HPDE6-E6E7 (cell line): ENCODE data around the gene PLEKHG3.
"Not testable (repeated sequence)": the region's sequence is repeated elsewhere in the genome, so short reads cannot be mapped to it uniquely, and the experiment has no call there.

Experiments
- DNase-seq: peaks from one replicate; pipeline ENCODE4 v3.0.0; 2011; ENCODE audit warnings: missing footprints; ENCODE audit errors: extremely low spot score

PLEKHG3 gene

DNA sequence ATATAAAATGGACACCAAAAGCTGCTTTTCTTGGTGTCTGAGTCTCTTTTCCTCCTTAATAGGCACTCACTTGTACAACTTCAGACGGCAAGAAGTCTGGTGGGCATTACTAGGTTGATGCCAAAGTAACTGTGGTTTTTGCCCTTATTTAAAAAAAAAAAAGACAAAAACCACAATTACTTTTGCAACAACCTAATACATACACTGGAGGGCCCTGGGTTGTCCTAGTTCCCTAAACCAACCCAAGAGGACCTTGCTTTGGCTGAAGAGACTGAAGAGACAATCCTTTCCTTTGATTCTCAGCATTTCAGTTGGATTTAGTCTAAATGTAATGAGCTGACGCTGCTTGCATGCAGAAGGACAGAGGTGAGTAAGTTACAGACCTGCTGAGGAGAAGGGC, 16.2 kb upstream of the PLEKHG3 start:
- no peak for DNase-seq

DNA sequence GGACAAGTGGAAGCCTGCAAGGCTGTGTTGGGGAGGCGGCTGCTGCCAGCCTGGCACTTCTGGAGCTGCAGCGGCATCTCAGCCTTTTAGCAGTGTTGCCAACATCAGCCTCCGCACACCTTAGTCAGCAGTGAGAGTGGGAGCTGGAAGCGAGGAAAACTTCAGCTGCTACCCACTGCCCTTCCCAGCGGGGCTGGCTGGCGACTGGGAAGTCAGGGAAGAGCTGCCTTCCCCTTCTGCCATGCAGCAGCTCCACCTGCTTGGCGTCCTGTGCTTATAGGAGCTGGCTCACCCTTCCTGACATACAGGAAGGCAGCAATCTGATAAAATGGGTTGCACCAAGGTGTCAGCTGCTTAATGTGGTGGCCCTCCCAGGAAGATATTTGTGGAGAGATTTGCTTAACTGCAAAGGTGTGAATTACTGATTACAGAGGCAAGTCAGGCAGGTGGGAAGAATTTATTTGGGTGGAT, 15.4 kb upstream of the PLEKHG3 start:
- DNase-seq = no peak

DNA sequence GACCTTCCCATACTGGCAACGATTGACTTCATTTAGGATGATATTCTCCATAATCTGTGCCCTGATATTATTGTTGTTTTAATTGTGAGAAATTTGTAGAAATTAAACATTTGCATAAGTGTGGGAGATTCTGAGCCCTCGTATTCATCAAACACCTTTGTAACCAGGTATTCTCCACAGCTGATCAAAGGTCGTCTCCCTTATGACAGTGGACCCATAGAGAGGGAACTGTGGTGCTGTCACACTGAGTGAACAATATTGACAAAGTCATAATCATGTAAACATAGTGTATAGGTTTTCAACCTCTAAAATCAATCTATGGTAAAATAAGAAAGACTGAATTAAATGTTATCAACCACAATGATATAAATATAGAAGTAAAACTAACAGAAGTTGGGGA, 14.9 kb upstream of the PLEKHG3 start:
- no peak for DNase-seq

DNA sequence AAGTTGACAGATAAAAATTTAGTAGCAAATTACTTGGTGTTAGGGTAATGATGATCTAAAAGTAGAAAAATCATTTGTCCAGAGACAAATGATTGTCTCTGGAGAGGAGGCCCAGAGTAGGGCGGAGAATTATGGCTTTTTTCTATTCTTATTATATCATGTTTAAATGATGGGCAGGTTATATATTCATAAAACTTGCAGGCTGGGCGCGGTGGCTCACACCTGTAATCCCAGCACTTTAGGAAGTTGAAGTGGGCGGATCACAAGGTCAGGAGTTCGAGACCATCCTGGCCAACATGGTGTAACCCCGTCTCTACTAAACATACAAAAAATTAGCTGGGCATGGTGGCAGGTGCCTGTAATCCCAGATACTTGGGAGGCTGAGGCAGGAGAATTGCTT, 13.6 kb upstream of the PLEKHG3 start:
- DNase-seq = not testable (repeated sequence)

DNA sequence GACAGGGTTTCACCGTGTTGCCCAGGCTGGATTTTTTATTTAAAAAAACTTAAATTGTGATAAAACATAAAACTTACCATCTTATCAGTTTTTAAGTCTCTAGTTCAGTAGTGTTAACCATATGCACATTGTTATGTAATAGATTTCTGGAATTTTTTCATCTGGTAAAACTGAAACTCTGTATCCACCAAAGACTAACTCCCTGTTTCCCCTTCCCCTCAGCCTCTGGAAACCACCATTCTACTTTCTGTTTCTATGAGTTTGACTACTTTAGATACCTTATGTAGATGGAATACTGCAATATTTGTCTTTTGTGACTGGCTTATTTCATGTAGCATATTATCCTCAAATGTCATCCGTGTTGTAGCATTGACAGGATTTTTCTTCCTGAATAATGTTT, 12.8 kb upstream of the PLEKHG3 start:
- no peak for DNase-seq

DNA sequence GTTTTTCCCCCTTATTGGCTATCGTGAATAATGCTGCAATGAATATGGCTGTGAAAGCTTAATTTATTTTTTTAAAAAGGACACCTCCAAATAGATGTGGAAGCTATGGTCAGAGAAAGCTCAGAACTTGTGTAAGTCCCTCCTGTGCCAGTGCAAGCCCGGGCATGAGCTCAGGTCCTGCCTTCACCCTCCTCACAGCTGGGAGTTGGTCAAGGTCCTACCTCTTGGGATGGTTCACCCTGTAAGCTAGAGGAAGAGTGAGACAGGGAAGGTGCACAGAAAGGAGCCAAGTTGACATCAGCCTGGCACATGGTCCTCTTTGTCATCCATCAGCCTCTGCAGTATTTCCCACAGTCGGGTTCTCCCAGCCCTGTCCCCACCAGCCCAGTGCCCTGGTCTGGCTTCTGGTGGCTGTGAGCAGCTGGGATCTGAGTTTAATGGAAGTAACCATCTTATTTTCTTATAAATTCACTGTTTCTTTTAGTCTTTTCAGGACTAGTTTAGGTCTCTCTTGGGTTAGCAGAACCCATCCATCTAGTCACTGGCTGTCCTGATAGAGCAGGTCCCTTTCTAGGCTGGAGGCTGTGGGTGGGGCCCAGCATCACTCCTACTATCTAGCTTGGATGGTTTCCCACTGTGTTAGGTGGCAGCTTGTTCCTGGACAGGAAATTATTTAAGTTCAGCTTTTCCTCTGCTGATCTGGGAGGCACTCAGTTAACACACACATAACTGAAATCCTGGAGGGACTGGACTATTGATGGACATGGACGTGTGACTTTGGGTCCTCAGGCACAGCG, 11.8 kb upstream of the PLEKHG3 start:
- no peak for DNase-seq

DNA sequence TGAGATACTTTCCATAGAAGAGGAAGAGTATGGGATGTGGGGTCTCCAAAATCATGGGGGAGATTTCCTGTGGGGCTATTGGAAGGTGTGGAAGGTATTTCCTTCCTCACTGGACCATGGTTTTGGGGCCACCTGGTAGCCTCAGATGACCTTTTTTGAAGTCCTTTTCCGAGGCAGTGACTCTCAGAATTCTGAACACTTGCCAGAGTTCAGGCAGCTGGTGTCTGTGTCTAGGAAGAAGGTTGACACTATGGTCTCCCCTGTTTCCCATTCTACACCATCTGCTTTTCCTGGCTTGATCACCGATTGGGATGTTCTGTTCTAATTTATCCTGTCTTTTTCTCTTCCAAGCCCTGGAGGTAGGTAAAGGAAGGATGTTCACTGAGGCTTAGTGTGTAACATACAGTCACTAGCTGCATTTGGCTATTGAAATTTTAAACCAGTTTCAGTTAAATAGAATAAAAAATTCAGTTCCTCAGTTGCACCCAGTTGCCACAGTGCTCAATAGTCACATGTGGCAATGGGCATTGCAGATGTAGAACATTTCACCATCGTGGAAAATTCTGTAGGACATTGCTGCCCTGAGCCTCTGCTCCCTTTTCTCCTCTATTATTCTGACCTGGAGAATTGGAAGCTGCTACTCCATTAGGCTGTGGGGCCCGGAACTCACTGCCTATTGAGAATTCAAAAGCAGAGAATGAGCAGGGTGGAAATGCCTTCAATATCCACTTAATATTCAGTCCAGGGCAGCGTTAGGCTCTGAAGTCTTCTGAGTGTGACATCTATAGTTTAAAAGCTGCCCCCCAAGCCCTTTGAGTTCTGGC, 11.0 kb upstream of the PLEKHG3 start:
- no peak for DNase-seq

DNA sequence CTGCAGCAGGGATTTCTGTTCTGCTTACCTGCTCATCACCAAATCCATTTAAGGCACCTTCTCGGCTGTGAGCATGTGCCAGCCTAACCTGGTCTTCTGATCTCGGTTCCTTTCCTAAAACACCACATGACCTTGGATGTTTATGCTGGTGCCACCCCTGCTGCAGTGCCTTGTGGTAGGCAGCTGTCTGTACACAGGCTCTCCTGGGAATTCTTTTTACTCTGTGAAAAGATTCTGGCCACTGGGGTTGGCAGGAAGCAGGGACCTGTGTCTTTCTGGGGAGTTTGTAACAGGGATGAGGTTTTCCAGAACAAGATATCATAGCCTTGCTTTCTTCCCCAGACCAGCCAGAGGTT, 10.4 kb upstream of the PLEKHG3 start:
- DNase-seq = no peak

DNA sequence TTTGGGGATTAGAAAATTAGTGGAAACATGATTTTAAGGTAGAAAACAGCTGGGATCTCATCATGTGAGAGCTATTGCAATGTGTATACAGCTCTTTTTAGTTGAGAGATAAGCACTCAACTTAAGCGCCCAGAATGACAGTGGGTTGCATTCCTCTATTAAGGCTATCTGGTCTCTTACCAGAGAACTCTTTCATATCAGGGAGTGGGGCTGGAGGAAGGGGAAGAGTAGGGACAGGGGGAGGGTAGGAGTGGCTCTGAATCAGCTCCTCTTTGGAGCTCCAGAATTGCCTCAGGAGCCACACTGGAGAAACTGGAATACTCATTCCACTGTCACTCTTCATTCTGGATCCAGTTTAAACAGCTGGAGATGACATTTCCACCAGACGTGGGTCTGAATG, 9.2 kb upstream of the PLEKHG3 start:
- no peak for DNase-seq

DNA sequence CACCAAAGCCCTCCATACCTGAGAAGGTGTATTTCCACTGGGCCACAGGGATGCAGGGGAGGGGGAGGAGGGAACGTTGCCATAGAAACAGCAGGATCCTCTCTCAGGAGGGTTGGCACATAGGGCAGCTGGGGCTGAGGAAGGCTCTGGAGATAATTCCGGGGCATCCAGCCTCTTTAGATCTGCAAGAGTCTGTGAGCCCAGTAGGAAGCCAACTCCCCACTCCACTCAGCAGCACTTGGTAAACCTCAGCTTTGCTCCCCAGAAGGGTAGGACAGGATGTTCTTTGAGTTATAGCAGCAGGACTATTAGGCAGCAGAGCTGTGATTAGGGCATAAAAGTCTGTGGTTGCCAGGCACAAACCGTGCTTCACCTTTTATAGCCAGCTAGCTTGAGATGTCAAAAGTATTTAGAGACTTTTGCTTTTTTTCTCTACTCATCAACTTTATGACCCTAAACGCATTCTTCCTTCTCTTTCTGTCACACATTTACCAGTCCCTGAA, 7.8 kb upstream of the PLEKHG3 start:
- no peak for DNase-seq

DNA sequence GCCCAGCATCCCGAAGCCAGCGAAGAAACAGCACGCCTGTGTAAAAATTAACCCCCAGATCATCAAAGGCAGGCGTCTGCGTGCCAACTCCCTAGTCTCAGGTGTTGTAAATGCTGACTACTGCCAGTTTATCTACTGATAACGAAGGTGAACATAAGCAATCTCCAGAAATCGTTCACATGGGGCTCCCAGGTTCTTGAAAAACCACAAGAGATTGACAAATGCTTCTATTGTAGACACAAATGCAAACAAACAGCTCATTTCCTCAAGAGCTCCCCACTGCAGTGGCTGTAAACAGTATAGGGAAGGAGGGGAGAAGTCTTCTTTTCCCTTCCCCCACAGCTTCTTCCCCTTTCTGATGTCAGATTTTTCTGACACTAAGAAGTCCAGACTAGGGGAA, 5.3 kb upstream of the PLEKHG3 start:
- DNase-seq = no peak

DNA sequence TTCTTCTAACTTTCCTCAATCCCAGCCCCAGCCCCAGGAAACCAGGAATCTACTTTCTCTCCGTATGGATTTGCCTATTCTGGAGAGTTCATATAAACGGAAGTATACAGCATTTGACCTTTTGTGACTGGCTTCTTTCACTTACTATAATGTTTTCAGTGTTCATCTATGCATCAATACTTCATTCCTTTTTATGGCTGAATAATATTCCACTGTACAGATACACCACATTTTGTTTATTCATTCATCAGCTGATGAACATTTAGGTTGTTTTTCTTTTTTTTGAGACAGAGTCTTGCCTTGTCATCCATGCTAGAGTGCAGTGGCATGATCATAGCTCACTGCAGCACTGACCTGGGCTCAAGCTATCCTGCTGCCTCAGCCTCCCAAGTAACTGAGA, 3.9 kb upstream of the PLEKHG3 start:
- no peak for DNase-seq

DNA sequence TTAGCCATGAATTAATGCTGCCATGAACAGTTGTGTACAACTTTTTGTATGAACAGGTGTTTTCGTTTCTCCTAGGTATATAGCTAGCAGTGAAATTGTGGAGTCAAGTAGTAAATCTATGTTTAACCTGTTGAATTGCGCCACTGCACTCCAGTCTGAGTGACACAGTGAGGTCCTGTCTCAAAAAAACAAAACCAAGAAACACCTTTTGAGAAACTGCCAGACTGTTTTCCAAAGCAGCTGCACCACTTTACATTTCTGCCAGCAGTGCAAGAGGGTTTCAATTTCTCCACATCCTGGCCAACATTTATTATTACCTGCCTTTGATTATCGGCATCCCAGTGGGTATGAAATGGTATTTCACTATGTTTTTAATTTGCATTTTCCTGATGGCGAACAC, 3.3 kb upstream of the PLEKHG3 start:
- no peak for DNase-seq

DNA sequence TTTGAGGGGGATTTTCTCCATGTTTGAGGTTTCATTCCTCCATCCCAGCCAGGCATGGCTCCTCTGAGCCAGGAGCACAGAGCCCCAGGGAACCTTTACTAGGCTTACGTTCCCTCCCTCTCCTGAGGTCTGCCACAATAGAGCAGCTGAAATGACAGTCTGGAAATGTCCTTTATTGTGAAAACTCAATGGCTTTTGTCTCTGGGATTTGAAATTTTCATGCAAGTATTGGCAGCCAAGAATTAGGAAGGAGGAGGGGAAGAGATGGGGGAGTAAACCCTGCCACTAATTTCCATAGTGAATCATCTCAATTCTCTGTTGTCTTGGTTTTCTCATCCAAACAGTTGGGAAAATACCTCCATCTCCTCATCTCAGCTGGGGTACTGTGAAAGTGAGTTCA, 2.6 kb upstream of the PLEKHG3 start:
- DNase-seq = no peak

DNA sequence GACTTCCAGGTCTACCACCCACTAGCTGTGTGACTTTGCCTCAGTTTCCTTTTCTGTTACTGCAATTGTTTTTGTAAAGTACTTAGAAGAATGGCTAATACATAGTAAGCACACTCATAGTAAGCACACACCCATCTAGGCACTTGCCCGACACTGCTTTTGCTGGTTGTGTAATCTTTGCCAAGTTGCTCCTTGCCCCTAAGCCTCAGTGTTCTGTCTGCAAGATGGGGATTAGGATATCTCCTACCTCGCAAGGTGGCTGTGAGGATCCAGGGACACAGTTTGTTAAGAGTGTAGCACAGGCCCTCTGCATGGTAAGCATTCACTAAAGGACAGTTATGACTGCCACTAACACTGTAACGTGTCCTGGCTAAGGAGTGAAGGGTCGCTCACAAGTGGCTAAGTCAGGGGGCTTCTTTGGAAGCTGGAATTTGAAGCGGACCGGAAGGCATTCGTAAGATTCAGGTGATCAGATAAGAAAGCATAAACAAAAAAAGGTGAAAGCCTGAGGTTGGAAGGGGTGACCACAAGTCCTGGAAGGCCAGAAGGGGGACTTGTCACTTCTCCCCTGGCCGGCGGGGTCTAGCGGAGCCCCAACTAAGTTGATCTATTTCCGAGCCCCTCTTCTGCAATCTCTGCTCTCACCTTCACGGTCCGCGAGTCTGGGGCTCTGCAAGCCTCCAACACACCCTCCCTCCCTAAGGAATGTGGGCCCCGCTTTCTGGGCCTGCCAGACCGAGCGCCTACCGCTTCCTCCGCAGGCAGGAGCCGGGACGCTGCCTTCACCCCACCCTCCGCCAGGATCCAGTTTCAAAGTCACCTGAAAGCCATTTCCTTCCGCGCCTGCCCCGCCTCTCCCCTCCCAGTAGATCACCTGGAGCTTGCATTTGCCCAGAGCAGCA, 1.5 kb upstream of the PLEKHG3 start:
- no peak for DNase-seq

DNA sequence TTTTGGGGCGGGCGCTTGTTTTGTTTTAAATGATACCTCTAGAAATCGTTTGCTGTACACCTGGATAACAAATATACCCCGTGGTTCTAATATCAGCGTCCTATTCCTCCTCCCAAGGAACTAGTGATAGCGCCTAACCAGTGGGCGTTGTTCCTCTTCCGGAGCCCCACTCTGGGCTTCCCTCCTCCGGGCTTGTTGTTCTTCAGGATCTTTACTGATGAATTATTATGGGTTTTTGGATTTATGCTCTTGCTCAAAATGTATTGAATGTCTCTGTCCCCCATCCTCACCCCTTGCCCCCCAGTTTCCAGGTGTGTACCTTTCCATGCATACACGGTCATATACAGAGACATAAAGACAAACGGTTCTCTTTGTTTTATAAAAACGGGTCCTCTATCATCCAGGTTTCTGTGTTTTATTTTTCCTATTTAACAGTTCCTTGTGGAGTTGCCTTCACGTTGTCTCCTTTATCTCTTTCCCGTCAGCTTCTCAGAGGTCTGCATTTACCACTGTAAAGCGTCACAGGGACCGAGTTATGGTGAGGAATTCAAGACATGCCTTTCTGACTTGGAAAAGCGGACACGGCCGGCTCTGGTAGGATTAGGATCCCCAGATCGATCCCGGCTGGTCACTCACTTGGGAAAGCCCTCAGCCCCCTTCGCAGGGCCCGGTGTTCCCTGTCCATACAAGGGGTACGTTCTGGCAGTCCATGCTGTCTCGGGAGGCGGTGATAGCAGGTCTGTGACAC, 655 bp upstream of the PLEKHG3 start:
- DNase-seq = no peak

DNA sequence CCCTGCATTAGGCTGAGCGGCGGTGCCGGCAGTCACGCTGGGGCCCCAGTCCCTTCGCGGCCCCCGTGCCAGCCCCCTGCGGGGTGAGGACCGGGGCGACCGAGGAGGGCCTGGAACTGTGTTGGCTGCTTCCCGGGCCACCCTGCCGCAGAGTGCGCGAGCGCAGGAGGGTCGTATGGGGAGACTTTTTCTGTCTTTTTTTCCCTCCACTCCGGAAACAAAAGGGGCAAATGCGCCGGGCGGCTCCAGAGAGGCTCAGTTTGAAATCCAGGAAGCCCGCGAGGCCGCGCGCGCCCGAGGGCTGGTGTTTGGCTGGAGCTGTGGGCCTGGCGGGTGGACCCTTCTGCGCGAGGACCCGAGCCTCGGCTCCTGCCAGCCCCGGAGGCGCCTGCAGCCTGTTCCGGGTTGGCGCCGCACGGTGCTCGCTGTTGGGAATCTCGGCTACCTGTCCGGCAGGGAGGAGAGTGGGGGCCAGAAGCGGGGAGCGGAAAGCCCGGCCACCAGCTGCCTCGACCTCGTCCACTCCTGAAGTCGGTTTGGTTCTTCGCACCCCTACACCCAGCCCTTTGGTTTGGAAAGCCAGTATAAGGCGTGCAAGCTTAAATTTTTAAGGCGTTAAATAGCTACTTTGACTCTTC, 638 bp downstream of the PLEKHG3 start:
- no peak for DNase-seq

DNA sequence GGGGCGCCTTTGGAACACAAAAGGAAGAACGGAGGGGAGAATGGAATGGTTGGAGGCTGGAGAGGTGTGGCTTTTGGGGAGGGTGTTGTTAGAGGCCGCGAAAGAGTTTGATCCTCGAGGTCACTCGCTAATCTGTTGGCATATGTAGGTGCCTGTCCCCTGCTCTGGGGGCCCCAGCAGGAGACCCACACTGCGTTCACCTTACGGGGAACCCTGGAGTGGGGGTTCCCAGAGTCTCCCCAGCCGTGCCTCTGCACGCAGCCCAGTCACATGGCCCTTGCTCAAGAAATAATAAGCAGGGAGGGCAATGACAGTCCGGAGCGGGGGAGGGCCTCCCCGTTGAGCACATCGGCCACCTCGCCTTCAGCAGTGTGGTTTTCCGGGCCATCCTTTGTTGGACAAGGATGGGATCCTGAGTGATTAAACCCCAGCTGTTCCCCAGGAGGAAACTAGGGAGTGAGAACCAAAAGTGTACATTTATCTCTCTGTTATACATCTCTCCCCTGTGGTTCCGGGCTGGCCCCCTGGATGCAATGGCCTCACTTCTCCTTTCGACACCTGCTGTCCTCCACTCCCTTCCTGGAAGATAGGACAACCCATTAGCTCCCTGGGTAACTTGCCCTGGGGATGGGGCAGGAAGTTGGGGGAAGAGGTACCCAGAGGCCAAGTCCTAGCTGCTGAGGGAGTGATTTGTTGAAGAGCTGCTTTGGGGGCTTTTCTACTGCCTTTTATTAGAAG, 1.3 kb downstream of the PLEKHG3 start:
- DNase-seq = no peak

DNA sequence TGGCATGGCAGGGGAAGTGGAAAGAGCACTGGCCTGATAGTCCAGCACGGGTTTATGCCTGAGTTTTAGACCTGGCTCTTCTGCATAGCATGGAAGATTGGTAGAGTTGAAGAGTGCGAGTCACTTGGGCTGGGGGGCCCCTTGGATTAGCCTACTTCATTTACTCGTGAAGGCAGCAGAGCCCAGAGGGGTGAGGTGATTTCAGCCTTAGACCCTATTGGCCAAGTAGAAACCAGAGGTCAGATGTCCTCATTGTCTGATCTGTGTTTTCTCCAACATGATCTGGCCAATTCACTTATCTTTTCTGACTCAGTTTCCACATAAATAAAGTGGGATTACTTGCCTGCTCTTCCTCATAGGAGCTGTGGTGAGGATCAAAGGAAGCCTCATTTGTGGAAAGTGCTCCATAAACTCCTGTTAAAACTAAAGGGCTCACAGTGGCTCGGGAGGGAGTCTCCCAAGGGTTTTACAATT, 1.9 kb downstream of the PLEKHG3 start:
- no peak for DNase-seq
